Forelimb muscle (tissue), 1 donor: ENCODE measurements around the gene CCDC69. TPM values are rescaled to one million over a fixed set of nuclear protein-coding genes. Genes with fewer than 3 reads are reported as not detected.

Experiments
- DNase-seq: peaks from one replicate; pipeline ENCODE4 v3.0.0-alpha.2; 2013; ENCODE audit warnings: low read depth
- polyA plus RNA-seq: library from polyadenylated mRNA; unstranded; fragments of 120-200 nt; gene quantifications from one replicate; pipeline ENCODE4 v1.2.1, GENCODE V29; 2013; ENCODE audit not compliant: insufficient read length

Gene CCDC69
- polyA plus RNA-seq, 1 donor: 110 TPM

DNA sequence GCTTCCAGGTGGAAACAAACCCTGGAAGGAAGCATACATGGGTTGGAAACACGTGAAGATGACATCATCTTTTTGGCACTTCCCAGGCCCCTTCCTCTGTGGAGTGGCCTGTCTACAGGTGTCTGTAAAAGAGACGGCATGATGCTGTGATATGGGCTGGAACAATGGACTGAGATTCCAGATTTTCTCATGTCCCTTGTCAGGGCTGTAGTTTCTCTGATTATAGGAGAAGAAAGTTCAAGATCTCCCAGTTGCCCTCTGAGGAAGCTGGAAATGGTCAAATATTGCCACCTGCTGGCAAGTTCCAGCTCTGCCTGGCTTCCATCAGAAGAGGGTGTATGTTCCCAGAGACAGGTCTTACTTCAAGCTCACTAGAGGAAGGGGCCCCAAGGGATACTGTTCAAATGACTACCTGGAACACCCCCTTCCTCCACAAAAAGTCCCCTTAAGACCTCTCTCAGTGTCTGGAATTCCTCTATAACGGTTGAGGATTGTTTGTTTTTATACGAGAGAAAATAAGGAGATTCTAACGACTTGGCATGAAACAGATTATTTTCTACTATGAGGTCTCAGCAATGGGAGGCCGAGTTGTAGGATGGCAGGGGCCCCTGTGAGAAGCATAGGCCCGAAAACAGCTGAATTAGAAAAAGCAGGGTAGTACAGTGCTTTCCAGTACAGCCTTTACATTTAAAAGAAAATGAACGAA lies 59.1 kb downstream of the CCDC69 start:
- no peak for DNase-seq

DNA sequence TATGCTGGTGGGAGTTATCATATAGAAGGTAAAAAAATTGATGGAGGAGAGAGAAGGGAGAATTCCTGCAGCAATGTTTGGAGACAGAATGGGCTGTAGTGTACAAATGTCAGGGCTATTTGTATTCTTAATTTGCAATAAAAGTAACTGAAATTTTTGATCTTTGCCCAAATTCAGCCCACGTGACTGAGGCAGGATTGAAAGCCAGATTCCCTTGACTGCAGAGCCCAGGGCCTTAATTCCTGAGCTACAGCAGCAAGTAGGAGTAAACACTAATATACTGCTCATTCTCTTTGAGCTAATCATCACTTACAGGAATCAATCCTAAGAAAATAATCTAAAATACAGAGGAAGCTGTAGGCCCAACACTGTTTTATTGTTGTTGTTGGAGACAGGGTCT lies 61.1 kb downstream of the CCDC69 start:
- DNase-seq: no peak

DNA sequence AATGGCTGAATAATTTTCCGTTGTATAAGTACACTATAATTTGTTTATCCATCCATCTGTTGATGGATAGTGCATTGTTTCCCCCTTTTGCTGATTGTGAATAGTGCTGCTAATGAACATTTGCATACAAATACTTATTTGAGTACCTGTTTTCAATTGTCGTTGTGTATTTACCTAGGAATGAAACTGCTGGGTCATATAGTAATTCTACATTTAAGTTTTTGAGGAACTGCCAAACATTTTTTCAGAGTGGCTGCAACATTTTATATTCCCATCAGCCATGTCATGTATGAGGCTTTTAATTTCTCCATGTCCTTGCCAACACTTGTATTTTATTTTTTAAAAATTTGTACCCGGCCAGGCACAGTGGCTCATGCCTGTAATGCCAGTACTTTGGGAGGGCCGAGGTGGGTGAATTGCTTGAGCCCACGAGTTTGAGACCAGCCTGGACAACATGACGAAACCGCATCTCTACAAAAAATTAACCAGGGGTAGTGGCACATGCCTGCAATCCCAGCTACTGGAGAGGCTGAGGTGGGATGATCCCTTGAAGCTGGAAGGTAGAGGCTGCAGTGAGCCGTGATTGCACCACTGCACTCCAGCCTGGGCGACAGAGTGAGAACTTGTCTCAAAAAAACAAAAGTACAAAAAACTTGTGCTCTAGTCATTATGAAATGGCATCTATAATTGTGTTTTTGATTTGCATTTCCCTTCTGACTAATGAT lies 64.1 kb downstream of the CCDC69 start:
- DNase-seq: no peak

DNA sequence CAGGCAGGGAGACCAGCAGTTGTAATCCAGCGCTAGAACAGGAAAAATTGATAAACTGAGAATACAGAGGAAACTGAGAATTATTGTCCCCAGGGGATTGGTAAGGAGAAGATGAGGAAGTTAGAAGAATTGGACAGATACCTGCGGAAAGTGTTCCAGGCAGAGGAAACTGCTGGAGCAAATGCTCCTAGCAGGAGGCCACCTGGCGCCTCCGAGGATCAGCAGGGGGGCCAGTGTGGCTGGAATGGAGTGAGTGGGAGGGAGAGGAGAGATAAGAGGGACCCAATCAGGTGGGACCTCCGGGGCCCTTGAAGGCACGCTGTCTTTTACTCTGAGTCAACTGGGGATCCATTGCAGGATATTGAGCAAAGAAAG lies 65.6 kb downstream of the CCDC69 start:
- no peak for DNase-seq

DNA sequence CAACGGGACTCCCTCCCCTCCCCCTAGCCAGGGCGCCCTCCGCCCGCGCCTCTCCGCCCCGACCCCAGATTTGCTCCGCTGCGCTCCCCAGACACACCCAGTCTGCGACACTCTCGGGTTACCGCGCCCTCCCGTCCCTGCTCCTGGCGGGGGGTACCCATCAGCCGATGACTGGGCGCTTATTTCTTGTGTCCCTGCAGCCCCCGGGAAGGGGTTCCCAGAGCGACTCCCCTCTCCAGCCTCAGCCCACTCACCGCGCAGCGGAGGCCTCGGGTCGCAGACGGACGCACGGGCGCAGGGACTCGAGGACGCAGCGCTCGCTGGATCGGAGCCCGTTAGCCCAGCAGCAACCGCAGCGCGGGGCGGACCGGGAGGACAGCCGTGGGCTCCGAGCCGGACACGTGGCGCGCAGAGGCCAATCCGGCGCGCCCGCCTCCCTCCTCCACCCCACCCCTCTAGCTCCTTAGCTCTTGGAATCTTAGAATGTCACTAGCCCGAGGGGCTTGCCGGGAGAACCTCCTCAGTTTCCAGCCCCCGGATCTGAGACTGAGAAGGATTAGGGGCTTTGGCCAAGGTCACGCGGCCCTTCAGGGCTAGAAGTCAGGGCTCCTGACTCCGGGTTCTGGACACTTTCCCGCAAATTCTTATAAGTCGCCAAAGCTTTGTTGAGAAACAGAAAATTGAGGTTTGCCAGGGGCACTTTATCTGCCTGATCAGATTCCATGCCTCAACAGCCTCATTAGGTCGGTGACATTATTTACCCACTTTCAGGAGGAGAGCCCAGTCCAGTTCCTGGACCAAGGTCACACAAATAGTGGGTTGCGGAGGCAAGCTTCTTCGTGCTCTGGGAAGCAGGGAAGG lies 66.2 kb downstream of the CCDC69 start, which contains the start of gene ANXA6:
TSS of gene ANXA6 (minus strand) at position 354 of the 861 bp plus-strand sequence. CDS start 9,878 bp downstream, outside the sequence.
- no peak for DNase-seq

DNA sequence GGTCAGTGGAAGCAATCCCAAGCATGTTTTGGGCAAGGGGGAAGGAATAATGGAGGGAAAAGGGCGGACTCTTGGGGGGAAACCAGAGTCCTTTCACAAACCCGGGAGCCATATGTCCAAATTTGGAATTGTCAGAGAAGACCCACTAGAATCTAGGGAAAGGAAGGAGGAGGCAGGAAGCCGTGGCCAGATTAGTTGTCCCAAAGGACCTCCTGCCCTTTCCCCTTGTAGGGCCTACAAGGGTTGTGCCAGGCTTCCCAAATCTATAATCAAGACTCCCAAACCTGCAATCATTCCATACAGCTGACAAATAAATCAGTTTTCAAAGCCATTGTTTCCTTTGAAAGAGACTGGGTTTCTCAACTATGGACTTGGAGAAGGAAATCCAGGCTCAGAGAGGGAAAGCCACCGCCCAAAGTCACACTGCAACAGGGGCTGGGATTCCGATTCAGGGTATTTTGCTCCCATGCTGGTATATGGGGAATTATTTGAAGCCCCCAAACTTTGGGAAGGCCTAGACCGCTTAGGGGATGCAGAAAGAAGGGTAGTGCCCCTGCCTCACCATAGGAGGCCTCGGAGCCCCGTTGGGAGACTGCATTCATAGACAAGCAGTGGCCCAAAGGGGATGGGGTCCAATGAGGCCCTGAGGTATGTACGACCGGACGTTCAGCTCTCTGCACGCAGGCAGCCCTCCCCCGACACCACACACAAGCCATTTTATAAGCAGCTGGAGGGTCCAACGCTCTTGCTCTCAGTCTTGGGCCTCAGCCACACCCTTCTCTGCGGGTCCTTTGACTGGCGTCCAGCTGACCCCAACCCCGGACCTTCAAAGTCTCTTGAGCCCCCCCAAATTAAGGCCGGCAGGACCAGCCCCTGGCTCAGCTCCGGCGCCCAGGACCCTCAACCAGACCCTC lies 67.1 kb downstream of the CCDC69 start:
- DNase-seq: no peak

DNA sequence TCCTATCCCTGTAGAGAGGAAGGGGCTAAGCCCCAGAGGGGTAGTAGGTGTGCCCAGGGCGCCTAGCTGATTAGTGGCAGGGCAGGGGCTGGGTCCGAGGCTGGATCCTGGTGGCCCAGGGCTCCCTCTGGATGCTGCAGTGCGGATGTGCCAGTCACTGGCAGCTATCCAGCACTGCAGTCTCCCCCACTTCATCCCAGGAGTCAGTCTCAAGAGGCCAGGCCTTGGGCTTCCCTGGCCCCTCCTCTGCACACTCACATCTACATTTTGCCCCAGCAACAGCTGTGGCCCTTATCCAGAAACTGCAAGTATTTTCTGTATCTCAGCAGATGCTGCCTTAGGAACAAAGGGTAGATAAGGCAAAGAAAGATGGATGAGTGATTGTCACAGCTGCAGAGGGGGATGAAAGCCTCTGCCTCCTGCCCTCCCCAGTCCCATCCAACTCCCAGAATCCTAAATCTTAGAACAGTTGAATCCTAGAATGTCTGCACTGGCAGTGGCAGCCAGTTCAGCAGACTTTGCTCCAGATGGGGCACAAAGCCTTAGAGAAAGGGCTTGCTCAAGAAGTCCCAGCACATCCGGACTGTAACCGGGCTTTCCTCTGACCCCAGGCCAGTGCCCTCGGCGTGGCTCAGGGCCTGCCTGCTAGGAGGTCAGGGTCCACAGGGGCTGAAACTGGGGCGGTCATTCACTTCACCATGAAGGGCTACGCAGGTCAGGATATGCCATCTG lies 68.0 kb downstream of the CCDC69 start:
- no peak for DNase-seq

DNA sequence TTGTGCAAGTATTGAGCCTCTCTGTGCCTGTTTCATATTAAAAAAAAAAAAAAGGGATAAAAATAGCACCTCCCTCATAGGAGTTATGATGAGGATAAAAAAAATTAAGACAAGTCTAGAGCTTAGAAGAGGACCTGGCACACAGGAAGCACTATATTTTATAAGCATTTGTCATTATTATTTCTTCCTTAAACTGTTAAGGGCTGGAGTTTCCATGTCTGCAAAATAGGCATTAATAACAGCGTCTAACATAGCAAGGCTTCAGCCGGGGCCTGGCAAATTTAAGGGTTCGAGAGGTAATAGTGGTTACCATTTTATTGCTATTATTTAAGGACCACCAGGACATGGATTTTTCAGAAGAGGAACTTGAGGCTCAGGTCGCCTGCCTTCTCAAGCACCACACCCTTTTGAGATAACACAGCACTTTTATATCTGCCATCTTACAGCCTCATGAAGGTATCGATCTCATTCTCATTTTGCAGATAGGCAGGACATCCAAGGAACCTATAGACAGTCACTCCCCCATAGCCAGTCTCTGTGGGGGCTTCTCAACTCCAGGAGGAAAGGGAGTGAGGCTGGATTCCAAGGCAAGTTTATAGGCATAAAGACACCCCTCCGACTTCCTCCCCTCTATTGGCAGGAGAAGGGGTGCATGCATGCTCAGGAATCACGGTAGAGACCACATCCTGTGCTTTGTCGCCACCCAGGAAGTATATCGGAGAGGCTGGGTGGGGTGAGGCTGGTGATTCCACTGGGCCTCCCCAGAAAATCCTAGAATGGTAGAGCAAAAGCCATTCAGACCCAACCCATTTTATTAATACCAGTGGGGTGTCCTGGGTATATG lies 68.7 kb downstream of the CCDC69 start:
- no peak for DNase-seq

DNA sequence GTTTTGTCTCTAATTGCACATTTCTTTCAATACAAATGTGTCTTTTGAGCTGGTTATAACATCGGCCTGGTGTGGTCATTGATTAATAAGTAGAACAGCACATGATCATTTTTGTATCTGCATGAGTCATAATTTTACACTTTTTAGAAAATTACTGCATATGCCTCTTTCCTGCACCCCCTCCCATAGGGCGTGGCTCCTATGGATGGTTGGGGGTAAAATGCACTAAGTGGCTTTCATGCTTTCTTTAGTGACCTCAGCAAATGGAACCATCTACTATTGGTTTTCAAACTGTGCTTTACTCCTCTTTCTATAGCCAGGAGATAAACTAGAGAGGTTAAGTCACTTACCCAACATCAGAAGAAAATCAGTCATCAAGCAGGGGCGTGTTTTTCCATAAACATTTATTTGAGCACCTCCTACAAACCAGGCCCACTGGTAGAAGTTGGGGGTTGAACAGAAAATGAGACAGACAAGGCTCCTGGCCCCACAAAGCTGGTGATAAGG lies 70.1 kb downstream of the CCDC69 start:
- DNase-seq: no peak

DNA sequence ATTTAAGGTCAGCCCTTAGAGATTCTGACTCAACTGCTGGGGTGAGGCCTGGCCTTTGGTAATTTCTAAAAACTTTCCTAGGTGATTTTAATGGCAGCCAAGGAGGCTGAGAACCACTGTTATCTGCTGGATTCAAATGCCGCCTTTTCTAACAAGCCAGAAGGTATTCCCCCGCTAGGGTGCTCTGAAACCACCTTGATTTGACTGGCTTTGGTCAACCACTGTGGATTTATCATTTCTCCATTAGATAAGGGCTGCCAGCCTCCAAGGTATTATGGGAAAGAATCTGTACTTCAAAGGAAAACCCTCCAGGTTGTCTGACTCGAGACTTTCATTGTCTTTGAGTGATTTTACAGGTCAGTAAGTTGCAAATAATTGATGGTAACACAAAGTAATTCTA lies 70.6 kb downstream of the CCDC69 start:
- no peak for DNase-seq

DNA sequence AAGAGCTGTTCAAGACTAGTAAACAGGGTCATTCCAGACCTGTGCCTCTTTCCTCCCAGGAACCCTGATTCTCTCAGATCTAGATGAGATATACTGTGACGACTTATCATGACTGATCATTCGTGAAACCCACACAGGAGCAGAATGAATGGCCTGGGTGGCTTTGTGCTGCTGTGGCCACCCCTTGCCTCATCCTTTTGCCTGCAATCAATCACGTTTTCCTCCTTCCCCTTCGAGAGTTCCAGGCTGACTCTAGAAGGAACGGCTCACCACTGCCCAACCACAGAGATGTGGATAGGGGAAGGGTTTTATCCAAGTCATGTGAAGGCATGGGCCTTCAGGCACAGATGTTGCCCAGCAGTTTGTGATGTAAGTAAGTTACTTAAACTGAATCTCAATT lies 72.1 kb downstream of the CCDC69 start:
- DNase-seq: no peak

DNA sequence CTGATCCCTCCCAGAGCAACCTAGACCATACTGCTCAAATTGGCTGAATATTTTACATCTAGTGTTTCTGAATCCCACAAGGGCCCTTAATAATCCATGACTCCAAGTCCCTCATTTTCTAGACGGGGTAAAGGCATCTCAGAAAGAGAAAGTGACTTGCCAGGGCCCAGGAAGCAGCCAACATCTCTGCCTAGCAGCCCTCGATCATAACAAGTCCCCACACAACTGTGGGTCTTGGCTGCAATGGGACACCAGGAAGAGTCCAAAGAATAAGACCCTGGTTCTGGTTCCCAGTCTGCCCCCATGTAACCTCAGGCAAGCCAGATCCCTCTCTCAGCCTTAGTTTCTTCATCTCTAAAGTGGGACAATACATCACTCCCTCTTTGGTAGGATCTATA lies 72.6 kb downstream of the CCDC69 start:
- no peak for DNase-seq

DNA sequence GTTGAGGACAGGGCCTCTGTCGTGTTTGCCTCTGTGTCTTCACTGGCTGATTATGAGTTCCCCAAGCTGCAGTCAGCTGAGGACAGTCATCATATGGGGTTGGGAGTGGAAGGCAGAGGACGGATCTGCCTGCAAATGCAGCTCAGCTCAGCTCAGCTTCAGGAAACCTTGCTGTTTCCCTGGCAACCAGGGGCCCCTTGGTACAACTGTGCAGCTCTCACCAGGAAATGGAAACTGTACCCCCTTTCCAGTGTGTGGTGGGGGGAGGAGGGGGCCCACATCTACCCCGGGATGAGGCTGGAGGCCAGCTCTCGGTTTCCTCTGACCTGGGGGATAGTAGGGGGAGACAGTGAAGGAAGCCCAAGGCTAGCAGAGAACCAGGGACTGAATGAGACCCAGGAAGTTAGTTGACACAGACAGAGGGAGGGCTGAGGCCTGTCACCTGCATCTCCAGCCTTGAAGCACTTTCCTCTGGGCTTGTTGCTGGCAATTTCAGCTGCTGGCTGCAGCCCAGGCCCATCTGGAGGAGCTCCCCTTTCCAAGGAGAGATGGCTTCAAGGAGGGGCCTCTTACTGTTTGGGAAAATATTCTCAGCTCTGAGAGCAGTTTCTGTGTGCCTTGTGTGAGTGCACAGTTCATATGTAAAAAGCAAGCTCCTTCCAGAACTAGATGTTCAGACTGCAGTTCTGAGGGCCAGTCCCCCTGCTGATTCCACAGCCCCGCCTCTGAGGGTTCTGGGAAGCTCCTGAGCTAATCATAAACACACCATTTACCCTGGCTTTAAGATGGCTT lies 73.2 kb downstream of the CCDC69 start:
- peak; percentile 68 for DNase-seq

DNA sequence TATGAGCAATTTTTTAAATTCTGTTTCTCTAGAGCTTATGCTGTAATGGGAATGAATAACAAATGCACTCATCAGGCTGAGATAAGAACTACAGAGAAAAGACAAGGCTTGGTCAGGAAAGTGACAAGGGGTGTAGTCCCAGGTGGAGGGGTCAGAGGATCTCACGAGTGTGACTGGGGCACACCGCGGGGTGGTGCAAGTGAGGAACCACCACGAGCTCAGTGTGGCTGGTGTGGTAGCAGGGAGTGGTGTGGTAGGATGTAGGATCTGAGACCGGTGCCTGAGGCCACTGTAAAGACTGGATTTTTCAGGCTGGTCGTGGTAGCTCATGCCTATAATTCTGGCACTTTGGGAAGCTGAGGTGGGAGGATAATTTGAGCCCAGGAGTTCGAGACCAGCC lies 75.3 kb downstream of the CCDC69 start:
- DNase-seq: no peak

DNA sequence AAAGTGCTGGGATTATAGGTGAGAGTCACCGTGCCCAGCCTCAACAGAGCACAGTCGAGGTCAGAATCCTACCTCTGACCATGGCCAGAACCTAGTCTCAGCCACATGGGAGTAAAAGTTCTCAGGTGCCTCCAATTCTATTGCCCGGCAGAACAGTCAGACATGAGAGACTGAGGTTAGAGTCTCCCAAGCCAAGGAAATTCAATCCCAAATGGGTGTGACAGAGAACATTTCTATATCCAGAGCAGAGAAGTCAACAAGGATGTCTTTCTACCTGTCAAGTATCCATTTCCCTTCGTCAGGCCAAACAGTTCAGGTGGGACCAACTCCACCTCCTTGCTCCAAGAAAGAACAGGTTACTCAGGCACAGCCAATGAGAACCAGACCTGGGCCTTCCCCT lies 76.9 kb downstream of the CCDC69 start:
- DNase-seq: no peak

DNA sequence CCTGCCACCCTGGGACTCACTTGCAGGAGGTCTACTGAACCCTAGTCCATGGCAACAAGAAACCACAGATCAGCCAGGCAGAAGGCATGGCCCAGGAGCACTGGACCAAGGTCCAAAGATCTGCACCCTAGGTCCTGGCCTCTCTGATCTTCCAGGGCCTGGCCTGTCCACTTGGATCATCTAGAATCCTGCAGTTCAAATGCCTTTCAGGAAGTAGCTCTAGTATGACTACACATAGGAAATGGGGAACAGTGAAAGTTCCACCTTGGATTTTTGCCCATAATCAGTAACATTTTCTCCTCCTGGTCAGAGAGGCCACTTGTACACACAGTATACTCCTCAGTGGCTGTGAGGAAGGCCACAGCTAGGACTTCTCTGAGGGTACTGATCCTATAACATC lies 77.8 kb downstream of the CCDC69 start:
- no peak for DNase-seq

DNA sequence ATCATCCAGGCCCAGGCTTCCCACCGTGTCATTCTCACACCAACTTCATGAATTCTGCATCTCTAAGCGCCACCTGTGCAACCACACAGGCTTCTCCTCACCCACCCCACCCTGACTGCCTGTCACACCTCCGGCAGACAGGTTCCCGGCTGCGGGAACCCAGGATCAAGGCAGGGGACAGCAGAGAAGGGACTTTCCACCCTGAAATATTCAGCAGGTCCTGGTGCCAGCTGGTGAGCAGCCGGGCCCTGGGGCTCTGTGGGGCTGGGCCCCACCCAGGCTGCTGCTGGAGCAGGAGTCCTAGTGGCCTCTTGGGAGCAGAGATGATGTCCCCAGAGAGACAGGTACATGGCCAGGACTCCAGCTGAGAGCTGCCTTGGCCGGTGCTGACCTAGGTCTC lies 79.0 kb downstream of the CCDC69 start:
- no peak for DNase-seq

DNA sequence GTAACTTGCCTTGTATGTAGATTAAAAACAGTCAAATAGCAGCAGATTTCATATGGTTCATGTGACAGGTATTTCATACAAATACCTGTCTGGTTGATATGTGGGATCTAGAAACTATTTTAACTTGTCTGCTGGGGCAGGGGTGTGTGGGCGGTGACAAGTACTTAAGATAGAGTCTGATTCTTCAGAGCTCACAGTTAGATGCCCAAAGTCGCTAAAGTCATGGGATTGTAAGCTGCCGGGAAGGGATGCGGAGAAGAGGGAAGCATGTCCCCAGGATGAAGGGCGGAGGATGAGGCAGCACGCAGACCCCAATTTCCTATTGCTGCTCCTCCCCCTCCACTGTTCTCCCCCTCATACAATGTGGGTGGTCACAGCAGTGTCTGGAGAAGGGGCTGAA lies 79.6 kb downstream of the CCDC69 start:
- DNase-seq: no peak

DNA sequence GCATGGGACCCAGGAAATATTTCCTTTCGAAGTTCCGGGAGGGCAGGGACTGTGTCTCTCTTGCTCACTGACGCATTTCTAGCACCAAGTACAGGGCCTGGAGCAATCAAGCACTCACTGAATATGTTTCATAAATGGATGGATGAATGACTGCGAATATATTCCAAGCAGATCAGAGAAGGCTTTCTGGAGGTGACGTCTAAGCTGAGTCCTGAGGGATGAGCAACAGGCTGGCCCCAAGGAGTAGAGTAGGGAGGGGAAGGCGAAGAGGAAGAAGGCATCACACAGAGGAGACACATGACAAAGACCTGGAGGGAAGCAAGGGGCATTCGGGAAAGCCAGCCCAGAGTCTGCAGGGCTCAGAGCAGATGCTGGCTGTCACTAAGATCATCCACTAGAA lies 80.2 kb downstream of the CCDC69 start:
- no peak for DNase-seq
